HFF-Myc (cell line): ENCODE results near the gene MRAS.

ENCODE experiments used
- DNase-seq: peaks from one replicate; pipeline ENCODE4 v3.0.0-alpha.2; 2011; ENCODE audit warnings: low read depth; ENCODE audit errors: extremely low read depth
- H3K4me3 ChIP-seq: replicated peaks from 2 replicates; pipeline ENCODE4 v1.5.1; 2011; ENCODE audit warnings: low read depth, mild to moderate bottlenecking, control low read depth, low read length
- TF ChIP-seq, protein P1 (sequence below): IDR thresholded peaks from 2 replicates; pipeline ENCODE4 v1.5.1; 2012; ENCODE audit warnings: mild to moderate bottlenecking, low read depth, low read length, control low read depth; ENCODE audit errors: missing control alignments

Gene MRAS

GRCh38 chr3:138351151-138351550 is 2.8 kb downstream of the MRAS start:
- no peak overlapping the region for H3K4me3 ChIP-seq
- TF ChIP-seq, protein P1, sequence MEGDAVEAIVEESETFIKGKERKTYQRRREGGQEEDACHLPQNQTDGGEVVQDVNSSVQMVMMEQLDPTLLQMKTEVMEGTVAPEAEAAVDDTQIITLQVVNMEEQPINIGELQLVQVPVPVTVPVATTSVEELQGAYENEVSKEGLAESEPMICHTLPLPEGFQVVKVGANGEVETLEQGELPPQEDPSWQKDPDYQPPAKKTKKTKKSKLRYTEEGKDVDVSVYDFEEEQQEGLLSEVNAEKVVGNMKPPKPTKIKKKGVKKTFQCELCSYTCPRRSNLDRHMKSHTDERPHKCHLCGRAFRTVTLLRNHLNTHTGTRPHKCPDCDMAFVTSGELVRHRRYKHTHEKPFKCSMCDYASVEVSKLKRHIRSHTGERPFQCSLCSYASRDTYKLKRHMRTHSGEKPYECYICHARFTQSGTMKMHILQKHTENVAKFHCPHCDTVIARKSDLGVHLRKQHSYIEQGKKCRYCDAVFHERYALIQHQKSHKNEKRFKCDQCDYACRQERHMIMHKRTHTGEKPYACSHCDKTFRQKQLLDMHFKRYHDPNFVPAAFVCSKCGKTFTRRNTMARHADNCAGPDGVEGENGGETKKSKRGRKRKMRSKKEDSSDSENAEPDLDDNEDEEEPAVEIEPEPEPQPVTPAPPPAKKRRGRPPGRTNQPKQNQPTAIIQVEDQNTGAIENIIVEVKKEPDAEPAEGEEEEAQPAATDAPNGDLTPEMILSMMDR, result no peak
- DNase-seq, result no peak

DNA sequence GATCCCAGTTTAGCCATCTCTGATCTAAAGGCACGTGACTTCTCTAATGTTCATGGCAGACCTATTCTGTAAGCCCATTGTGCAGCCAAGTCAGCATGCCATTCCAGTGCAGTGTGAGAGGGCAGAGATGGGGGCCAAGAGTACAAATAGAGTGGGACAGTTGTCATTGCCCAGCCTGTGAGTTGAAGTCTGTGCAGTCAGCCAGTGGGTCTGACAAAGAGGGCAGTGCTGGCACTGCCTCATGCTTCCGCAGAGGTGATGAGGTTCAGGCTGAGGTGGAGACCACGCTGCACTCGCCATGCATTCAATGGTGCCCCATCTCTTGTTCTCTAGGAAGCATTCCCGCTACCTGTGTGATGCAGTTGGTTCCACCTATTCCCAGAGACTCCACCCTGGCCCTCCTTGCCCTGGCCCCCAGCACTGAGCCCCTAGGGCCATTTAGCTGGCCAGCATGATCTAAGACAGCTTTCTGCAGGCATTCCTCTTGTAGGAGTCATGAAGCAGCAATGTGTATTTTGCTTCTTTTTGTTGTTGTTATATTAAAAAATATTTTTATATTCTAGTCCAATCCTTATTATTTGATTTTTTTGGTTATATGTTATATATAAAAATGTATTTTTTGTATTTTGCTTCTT is 3.7 kb downstream of the MRAS start:
- H3K4me3 ChIP-seq, result no peak overlapping the region
- DNase-seq, result no peak
- TF ChIP-seq, protein P1, result no peak

DNA sequence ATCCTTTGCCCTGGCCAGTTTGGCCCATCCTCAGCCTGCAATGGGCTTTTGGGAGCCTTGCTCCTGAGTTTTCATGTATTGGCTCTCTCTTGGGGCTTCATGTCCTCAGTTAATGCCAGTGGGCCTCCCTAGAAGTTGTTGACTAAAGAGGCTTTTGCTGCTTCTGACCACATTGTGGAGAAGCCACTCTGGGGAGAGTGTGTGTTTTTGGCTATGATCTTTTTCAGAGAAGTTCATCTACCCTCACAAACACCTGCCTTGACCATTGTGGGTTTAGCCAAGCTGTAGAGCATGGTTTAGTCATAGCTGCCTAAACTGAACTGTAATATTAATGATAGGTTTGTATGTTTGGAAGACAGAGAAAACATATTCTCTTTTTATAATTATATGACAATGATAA is 6.0 kb downstream of the MRAS start:
- no peak for DNase-seq
- H3K4me3 ChIP-seq, result no peak overlapping the region
- TF ChIP-seq, protein P1, result no peak

GRCh38 chr3:138355071-138355470 is 6.7 kb downstream of the MRAS start:
- DNase-seq, result no peak
- no peak overlapping the region for H3K4me3 ChIP-seq
- TF ChIP-seq, protein P1, result no peak

GRCh38 chr3:138356730-138357405 is 8.5 kb downstream of the MRAS start:
- no peak for DNase-seq
- TF ChIP-seq, protein P1, result no peak

GRCh38 chr3:138359148-138359918 is 11.0 kb downstream of the MRAS start:
- DNase-seq, result no peak
- no peak overlapping the region for H3K4me3 ChIP-seq
- TF ChIP-seq, protein P1, result no peak

More at GRCh38 chr3:138356730-138357405, 8.5 kb downstream of the MRAS start:
- no peak overlapping the region for H3K4me3 ChIP-seq
